ENCODE measurements around the gene DVL3. TPM values are rescaled to one million over a fixed set of nuclear protein-coding genes. Genes with fewer than 3 reads are reported as not detected.

The DVL3 gene
- total RNA-seq, 1 donor from 2014 or later = 61.5 TPM

GRCh38 chr3:184211297-184211696 is 56.1 kb downstream of the DVL3 start:
- no peaks in the 10 kb centered on the region for H3K36me3 Mint-ChIP-seq (ENCODE audit: low read depth)
- H3K9me3 Mint-ChIP-seq = no peaks in the 10 kb centered on the region
- no peaks in the 10 kb centered on the region for H3K4me1 Mint-ChIP-seq (ENCODE audit: low read depth)
- H3K4me3 Mint-ChIP-seq = no peak overlapping the region
- no peak overlapping the region for H3K27ac Mint-ChIP-seq
- DNase-seq (ENCODE audit: low spot score) = no peak
- H3K27me3 Mint-ChIP-seq (ENCODE audit: insufficient read depth) = peaks cover 28% of the 10 kb centered on the region
- intact Hi-C loops (cut with micrococcal nuclease) = no loop called here

GRCh38 chr3:184211718-184212117 is 56.5 kb downstream of the DVL3 start:
- no peak for DNase-seq (ENCODE audit: low spot score)
- Mint-ChIP-seq H3K36me3 (ENCODE audit: low read depth) (no peaks in the 10 kb centered on the region), H3K27me3 (ENCODE audit: insufficient read depth) (peaks cover 25% of the 10 kb centered on the region), H3K27ac (no peak overlapping the region), H3K4me1 (ENCODE audit: low read depth) (no peaks in the 10 kb centered on the region), H3K9me3 (no peaks in the 10 kb centered on the region), H3K4me3 (no peak overlapping the region)
- intact Hi-C loops (cut with micrococcal nuclease) = no loop called here

GRCh38 chr3:184218814-184219213 is 63.6 kb downstream of the DVL3 start:
- Mint-ChIP-seq H3K27ac (no peak overlapping the region), H3K36me3 (ENCODE audit: low read depth) (no peaks in the 10 kb centered on the region), H3K4me3 (no peak overlapping the region), H3K4me1 (ENCODE audit: low read depth) (no peaks in the 10 kb centered on the region), H3K27me3 (ENCODE audit: insufficient read depth) (peaks cover 2% of the 10 kb centered on the region), H3K9me3 (no peaks in the 10 kb centered on the region)
- intact Hi-C loops (cut with micrococcal nuclease) = no loop called here
- no peak for DNase-seq (ENCODE audit: low spot score)

GRCh38 chr3:184222521-184222920 is 67.3 kb downstream of the DVL3 start:
- DNase-seq (ENCODE audit: low spot score) = no peak
- Mint-ChIP-seq H3K27me3 (ENCODE audit: insufficient read depth) (peaks cover 22% of the 10 kb centered on the region), H3K4me3 (no peak overlapping the region), H3K4me1 (ENCODE audit: low read depth) (no peaks in the 10 kb centered on the region), H3K27ac (no peak overlapping the region), H3K36me3 (ENCODE audit: low read depth) (no peaks in the 10 kb centered on the region), H3K9me3 (no peaks in the 10 kb centered on the region)
- intact Hi-C loops (cut with micrococcal nuclease) = no loop called here

Other genes starting within 250 kb of the DVL3 start
- 18.0 and 18.7 TPM in 2 replicates for gene ABCC5, start 137.5 kb upstream of the DVL3 start, total RNA-seq
- gene HTR3D, start 123.6 kb upstream of the DVL3 start, total RNA-seq = not detected in 2 replicates
- gene HTR3C, start 102.3 kb upstream of the DVL3 start, total RNA-seq = not detected in 2 replicates
- gene HTR3E, start 58.3 kb upstream of the DVL3 start, total RNA-seq = not detected in 2 replicates
- gene EIF2B5, start 20.0 kb upstream of the DVL3 start, total RNA-seq = 75.6 and 75.9 TPM in 2 replicates
- gene AP2M1, start 19.5 kb downstream of the DVL3 start, total RNA-seq = 235 and 238 TPM in 2 replicates
- gene ABCF3, start 30.8 kb downstream of the DVL3 start, total RNA-seq = 75.2 and 76.4 TPM in 2 replicates
- not detected in 2 replicates for gene VWA5B2, start 74.2 kb downstream of the DVL3 start, total RNA-seq
- 86.7 and 89.3 TPM in 2 replicates for gene ALG3, start 93.6 kb downstream of the DVL3 start, total RNA-seq
- gene EEF1AKMT4, start 94.3 kb downstream of the DVL3 start, total RNA-seq = 13.5 and 15.2 TPM in 2 replicates
- gene CAMK2N2, start 106.2 kb downstream of the DVL3 start, total RNA-seq = 0.15 and 0.52 TPM in 2 replicates
- gene ECE2, start 120.6 kb downstream of the DVL3 start, total RNA-seq = not detected in 2 replicates
- 251 and 255 TPM in 2 replicates for gene PSMD2, start 143.9 kb downstream of the DVL3 start, total RNA-seq
- gene EIF4G1, start 159.2 kb downstream of the DVL3 start, total RNA-seq = 657 and 706 TPM in 2 replicates
- 7.5 and 9.2 TPM in 2 replicates for gene FAM131A, start 182.2 kb downstream of the DVL3 start, total RNA-seq
- gene CLCN2, start 206.2 kb downstream of the DVL3 start, total RNA-seq = 5.2 and 6.6 TPM in 2 replicates
- 145 and 151 TPM in 2 replicates for gene POLR2H, start 206.3 kb downstream of the DVL3 start, total RNA-seq
- gene THPO, start 222.8 kb downstream of the DVL3 start, total RNA-seq = not detected in 2 replicates
- not detected in 2 replicates for gene CHRD, start 224.7 kb downstream of the DVL3 start, total RNA-seq